Mucosa of descending colon (tissue), 3 donors: ENCODE measurements around the gene TNS1. TPM values are rescaled to one million over a fixed set of nuclear protein-coding genes. Genes with fewer than 3 reads are reported as not detected.

ENCODE experiments used
- ATAC-seq: fragments of 200-7000 bp; cut with Tn5 transposase; one replicate; pipeline ENCODE4 v1.9.1; 2020; ENCODE audit warnings: mild to moderate bottlenecking, moderate library complexity
- DNase-seq, 3 donors: peaks; one replicate each; pipeline ENCODE4 v3.0.0-alpha.2; 2020
- H3K36me3 ChIP-seq: fragments of 200-600 bp; one replicate; pipeline ENCODE4 v1.8.0; 2021; ENCODE audit warnings: low read depth, mild to moderate bottlenecking
- H3K4me1 ChIP-seq: fragments of 200-600 bp; one replicate; pipeline ENCODE4 v1.8.0; 2021; ENCODE audit warnings: low read depth, mild to moderate bottlenecking
- H3K4me3 ChIP-seq: fragments of 200-600 bp; one replicate; pipeline ENCODE4 v1.8.0; 2021; ENCODE audit warnings: mild to moderate bottlenecking
- H3K9me3 ChIP-seq: fragments of 200-600 bp; one replicate; pipeline ENCODE4 v1.8.0; 2021; ENCODE audit warnings: mild to moderate bottlenecking
- intact Hi-C, 2 donors: fragments of 100-400 bp; cut with DNase I in 1 of 2; cut with micrococcal nuclease in 1 of 2; formaldehyde crosslinking; loops; one replicate each; pipeline versions ENCODE4 v1.11.0 to v1.11.1; 2022; cut with DNase I, micrococcal nuclease
- total RNA-seq, 3 donors: library from RNA; stranded (reverse); fragmentation: NEBNext Ultra II Directional in 2 of 3; extraction: Animal tissue kit (Norgen Biotek cat#: 25700) in 2 of 3; gene quantifications; one replicate each; pipeline versions ENCODE4 v1.2.1 to v1.2.4, GENCODE V29; 2021 to 2023
- TF ChIP-seq, protein P1 (sequence below): fragments of 200-600 bp; IDR thresholded peaks from one replicate; pipeline ENCODE4 v1.8.0; 2022; ENCODE audit warnings: antibody characterized with exemption, mild to moderate bottlenecking
- donor health status: DM: no; HTN: no; CAD: no; lungs with moderate emphysema.
- donor health status: DM: no; HTN: no; CAD: no.
- donor health status: DM: no; HTN: yes; CAD: no.

The TNS1 gene
- total RNA-seq, 3 donors from 2014 or later, result 43.8 to 1,458 (median 121) TPM

- no peak for ATAC-seq
- intact Hi-C loops, result no loop called here
- H3K36me3 ChIP-seq, result no peaks in the 10 kb centered on the region
These were observed 13.1 kb upstream of the TNS1 start for GRCh38 chr2:218015586-218016521.

DNA sequence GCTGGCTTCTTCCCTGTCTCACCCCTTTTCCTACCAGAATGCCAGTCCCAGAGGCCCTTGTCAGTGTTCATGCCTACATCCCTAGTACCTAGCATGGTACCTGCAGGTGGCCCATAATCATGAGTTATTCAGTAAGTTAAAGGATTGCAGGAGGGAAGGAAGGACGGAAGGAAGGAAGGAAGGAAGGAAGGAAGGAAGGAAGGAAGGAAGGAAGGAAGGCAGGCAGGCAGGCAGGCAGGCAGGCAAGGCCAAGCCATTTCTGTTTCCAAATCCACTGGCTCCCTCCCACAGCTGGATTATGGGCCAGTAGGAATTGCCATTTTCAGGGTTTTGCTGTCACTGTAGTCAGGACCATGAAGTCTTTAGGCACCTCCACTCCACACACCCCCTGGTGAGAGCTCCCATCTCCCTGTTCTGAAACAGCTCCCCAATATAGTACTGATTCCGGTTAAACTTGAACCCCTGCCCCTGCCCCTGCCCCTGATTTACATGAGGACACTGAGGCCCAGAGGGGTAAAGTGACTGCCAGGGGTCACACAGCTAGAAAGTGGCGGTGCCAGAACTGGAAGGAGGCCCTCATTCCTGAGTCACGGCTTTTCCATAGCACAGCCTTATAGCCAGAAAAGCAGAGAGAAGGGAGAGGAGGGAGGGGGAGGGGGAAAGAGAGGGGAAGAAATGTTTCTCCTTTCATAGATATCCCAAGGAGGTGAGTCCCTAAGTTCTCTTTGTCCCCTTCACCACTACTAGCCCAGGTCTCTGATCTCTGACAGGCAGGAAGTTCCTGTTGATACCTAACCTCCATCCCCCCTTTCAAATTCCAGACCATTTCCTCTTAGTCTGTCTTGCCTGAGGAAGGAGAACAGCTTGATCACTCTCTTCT is 12.2 kb upstream of the TNS1 start:
- intact Hi-C loops, result no loop called here
- Histone ChIP-seq H3K4me3 (no peak overlapping the region), H3K4me1 (peaks cover 9% of the 10 kb centered on the region), H3K36me3 (no peaks in the 10 kb centered on the region), H3K9me3 (no peaks in the 10 kb centered on the region)
- no peak for ATAC-seq
- TF ChIP-seq, protein P1, sequence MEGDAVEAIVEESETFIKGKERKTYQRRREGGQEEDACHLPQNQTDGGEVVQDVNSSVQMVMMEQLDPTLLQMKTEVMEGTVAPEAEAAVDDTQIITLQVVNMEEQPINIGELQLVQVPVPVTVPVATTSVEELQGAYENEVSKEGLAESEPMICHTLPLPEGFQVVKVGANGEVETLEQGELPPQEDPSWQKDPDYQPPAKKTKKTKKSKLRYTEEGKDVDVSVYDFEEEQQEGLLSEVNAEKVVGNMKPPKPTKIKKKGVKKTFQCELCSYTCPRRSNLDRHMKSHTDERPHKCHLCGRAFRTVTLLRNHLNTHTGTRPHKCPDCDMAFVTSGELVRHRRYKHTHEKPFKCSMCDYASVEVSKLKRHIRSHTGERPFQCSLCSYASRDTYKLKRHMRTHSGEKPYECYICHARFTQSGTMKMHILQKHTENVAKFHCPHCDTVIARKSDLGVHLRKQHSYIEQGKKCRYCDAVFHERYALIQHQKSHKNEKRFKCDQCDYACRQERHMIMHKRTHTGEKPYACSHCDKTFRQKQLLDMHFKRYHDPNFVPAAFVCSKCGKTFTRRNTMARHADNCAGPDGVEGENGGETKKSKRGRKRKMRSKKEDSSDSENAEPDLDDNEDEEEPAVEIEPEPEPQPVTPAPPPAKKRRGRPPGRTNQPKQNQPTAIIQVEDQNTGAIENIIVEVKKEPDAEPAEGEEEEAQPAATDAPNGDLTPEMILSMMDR, result no peak
- DNase-seq, result peak in 1 of 3 donors; percentile 8

More at GRCh38 chr2:218015586-218016521, 13.1 kb upstream of the TNS1 start:
- no peak for DNase-seq
- TF ChIP-seq, protein P1, result no peak
- no peaks in the 10 kb centered on the region for H3K4me1 ChIP-seq
- H3K9me3 ChIP-seq, result no peaks in the 10 kb centered on the region
- no peak overlapping the region for H3K4me3 ChIP-seq

DNA sequence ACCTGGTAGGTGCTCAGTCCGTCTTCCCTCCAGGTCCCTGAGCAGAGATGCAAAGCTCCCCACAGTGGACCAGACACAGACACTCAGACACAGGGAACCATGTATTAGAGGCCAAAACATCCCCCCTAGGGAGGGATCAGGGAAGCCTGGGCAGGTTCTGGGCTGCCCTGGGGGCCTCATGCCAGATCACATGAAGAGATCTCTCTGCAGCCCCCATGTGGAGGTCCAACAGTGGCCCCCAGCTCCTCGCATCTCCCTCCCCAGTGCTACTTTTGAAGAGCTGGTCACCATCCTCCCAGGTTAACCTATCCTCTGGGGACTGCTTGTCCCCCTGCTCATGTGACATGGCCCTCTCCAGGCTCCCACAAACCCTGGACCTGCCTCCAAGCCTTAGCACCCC is 10.5 kb upstream of the TNS1 start:
- DNase-seq, result no peak
- TF ChIP-seq, protein P1, result no peak
- Histone ChIP-seq H3K36me3 (no peaks in the 10 kb centered on the region), H3K4me1 (peaks cover 9% of the 10 kb centered on the region), H3K9me3 (no peaks in the 10 kb centered on the region), H3K4me3 (no peak overlapping the region)
- ATAC-seq, result no peak
- intact Hi-C loops, result no loop called here

GRCh38 chr2:218012284-218012683 is 9.5 kb upstream of the TNS1 start:
- intact Hi-C loops, result no loop called here
- Histone ChIP-seq H3K4me3 (no peak overlapping the region), H3K9me3 (no peaks in the 10 kb centered on the region), H3K4me1 (peaks cover 9% of the 10 kb centered on the region), H3K36me3 (no peaks in the 10 kb centered on the region)
- no peak for ATAC-seq
- DNase-seq, result no peak
- TF ChIP-seq, protein P1, result no peak

GRCh38 chr2:218011653-218012040 is 8.9 kb upstream of the TNS1 start:
- Histone ChIP-seq H3K9me3 (no peaks in the 10 kb centered on the region), H3K4me3 (no peak overlapping the region), H3K4me1 (peaks cover 9% of the 10 kb centered on the region), H3K36me3 (no peaks in the 10 kb centered on the region)
- intact Hi-C loops, result no loop called here
- DNase-seq, result no peak
- TF ChIP-seq, protein P1, result no peak
- ATAC-seq, result no peak
